GM12878 (cell line): ENCODE data around the gene ALDH3B2.

Experiments
- CREM ChIP-seq: IDR thresholded peaks from 2 replicates; pipeline ENCODE4 v1.6.1; 2014; ENCODE audit warnings: antibody characterized with exemption, low read depth
- CTCF ChIP-seq, 3 experiments: IDR thresholded peaks in 2 of 3; conservative IDR thresholded peaks in 1 of 3; 2 replicates each; pipeline ENCODE4 v1.5.1; 2011; ENCODE audit warnings: low read depth in 3 of 3, low read length in 3 of 3, mild to moderate bottlenecking in 3 of 3, control low read depth in 2 of 3, moderate library complexity in 2 of 3, inconsistent platforms in 1 of 3, mixed read lengths in 1 of 3; ENCODE audit not compliant: control insufficient read depth in 2 of 3, insufficient read depth in 1 of 3; ENCODE audit errors: extremely low read depth in 1 of 3
- DPF2 ChIP-seq: fragments of 450-650 bp; IDR thresholded peaks from 2 replicates; pipeline ENCODE4 v1.6.1; 2017; ENCODE audit warnings: mild to moderate bottlenecking
- EZH2 ChIP-seq: IDR thresholded peaks from 2 replicates; pipeline ENCODE4 v1.6.1; 2012; ENCODE audit warnings: low read depth, mild to moderate bottlenecking, control low read depth, inconsistent platforms, low read length, borderline replicate concordance; ENCODE audit not compliant: control insufficient read depth
- MTA2 ChIP-seq: fragments of 450-650 bp; IDR thresholded peaks from 2 replicates; pipeline ENCODE4 v1.6.1; 2016; ENCODE audit warnings: low read depth, mild to moderate bottlenecking, moderate library complexity
- POLR2A ChIP-seq: IDR thresholded peaks from 2 replicates; pipeline ENCODE4 v1.6.1; 2011; ENCODE audit warnings: low read depth, mild to moderate bottlenecking, low read length
- POLR2AphosphoS5 ChIP-seq: IDR thresholded peaks from 2 replicates; pipeline ENCODE4 v1.6.1; 2011; ENCODE audit warnings: mild to moderate bottlenecking, low read length, inconsistent platforms
- RELA ChIP-seq: fragments of 450-650 bp; IDR thresholded peaks from 2 replicates; pipeline ENCODE4 v1.8.0; 2014; ENCODE audit warnings: borderline replicate concordance; ENCODE audit not compliant: partially characterized antibody
- RFX5 ChIP-seq: IDR thresholded peaks from 2 replicates; pipeline ENCODE4 v1.6.1; 2011; ENCODE audit warnings: low read depth, low read length, improper control_type of control experiment
- TAF1 ChIP-seq: IDR thresholded peaks from 2 replicates; pipeline ENCODE4 v1.6.1; 2011; ENCODE audit warnings: mild to moderate bottlenecking, low read depth, low read length, borderline replicate concordance
- ZNF217 ChIP-seq: fragments of 450-650 bp; IDR thresholded peaks from 2 replicates; pipeline ENCODE4 v1.6.1; 2017; ENCODE audit warnings: antibody characterized with exemption, mild to moderate bottlenecking
- ZNF24 ChIP-seq: fragments of 450-650 bp; IDR thresholded peaks from 2 replicates; pipeline ENCODE4 v1.6.1; 2017; ENCODE audit warnings: antibody characterized with exemption, mild to moderate bottlenecking
- TF ChIP-seq, protein P1 (sequence below): IDR thresholded peaks from 2 replicates; pipeline ENCODE4 v1.6.1; 2012; ENCODE audit warnings: mild to moderate bottlenecking, low read depth, low read length
- TF ChIP-seq, protein P2 (sequence below): fragments of 450-650 bp; IDR thresholded peaks from 2 replicates; pipeline ENCODE4 v1.6.1; 2016; ENCODE audit warnings: mild to moderate bottlenecking

DNA sequence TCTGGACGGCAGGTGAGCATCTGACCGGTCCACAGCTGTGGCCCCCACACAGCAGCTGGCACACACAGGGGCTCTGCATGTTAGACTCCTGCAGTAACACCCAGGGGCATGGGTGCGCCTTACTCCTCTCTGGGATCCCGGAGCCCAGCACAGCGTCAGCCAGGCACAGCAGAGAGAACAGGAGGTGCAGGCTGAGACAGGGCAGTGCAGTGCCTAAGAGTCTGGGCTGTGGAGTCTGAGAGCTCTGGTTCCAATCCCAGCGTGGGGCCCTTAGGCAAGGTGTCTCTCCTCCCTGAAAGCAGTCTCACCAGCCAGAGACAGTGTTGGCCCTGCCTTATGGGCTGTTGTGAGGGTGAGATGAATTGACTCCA is 47.0 kb downstream of the ALDH3B2 start:
- TF ChIP-seq EZH2 (no peak), POLR2A (no peak), CTCF (IDR thresholded peaks at IDR 0.05 in 2 of 3, conservative IDR thresholded peaks at IDR 0.05 in 1 of 3; ENCODE audit: control insufficient read depth in 2 of 3, extremely low read depth in 1 of 3, insufficient read depth in 1 of 3, low read depth in 3 of 3, low read length in 3 of 3) (no peak), MTA2 (no peak), DPF2 (no peak), POLR2AphosphoS5 (no peak), CREM (no peak), ZNF217 (no peak), TAF1 (no peak), RFX5 (no peak), RELA (no peak), ZNF24 (no peak)
- TF ChIP-seq, protein P1, sequence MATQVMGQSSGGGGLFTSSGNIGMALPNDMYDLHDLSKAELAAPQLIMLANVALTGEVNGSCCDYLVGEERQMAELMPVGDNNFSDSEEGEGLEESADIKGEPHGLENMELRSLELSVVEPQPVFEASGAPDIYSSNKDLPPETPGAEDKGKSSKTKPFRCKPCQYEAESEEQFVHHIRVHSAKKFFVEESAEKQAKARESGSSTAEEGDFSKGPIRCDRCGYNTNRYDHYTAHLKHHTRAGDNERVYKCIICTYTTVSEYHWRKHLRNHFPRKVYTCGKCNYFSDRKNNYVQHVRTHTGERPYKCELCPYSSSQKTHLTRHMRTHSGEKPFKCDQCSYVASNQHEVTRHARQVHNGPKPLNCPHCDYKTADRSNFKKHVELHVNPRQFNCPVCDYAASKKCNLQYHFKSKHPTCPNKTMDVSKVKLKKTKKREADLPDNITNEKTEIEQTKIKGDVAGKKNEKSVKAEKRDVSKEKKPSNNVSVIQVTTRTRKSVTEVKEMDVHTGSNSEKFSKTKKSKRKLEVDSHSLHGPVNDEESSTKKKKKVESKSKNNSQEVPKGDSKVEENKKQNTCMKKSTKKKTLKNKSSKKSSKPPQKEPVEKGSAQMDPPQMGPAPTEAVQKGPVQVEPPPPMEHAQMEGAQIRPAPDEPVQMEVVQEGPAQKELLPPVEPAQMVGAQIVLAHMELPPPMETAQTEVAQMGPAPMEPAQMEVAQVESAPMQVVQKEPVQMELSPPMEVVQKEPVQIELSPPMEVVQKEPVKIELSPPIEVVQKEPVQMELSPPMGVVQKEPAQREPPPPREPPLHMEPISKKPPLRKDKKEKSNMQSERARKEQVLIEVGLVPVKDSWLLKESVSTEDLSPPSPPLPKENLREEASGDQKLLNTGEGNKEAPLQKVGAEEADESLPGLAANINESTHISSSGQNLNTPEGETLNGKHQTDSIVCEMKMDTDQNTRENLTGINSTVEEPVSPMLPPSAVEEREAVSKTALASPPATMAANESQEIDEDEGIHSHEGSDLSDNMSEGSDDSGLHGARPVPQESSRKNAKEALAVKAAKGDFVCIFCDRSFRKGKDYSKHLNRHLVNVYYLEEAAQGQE = no peak
- TF ChIP-seq, protein P2, sequence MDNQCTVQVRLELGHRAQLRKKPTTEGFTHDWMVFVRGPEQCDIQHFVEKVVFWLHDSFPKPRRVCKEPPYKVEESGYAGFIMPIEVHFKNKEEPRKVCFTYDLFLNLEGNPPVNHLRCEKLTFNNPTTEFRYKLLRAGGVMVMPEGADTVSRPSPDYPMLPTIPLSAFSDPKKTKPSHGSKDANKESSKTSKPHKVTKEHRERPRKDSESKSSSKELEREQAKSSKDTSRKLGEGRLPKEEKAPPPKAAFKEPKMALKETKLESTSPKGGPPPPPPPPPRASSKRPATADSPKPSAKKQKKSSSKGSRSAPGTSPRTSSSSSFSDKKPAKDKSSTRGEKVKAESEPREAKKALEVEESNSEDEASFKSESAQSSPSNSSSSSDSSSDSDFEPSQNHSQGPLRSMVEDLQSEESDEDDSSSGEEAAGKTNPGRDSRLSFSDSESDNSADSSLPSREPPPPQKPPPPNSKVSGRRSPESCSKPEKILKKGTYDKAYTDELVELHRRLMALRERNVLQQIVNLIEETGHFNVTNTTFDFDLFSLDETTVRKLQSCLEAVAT = no peak
